IMR-90 (cell line): Measurements from ENCODE around the gene CUX1. TPM values are rescaled to one million over a fixed set of nuclear protein-coding genes. Genes with fewer than 3 reads are reported as not detected.

Source experiments
- ATAC-seq: fragments of 200-7000 bp; cut with Tn5 transposase; 2 replicates; pipeline ENCODE4 v1.9.1; 2020; ENCODE audit warnings: low read depth, mild to moderate bottlenecking, moderate library complexity
- BruUV-seq: library from RNA; stranded (reverse); fragments of 400-500 nt; replicated peaks from 2 replicates; lab custom pipeline; 2021; lab: Mats Ljungman, UMichigan
- CTCF ChIA-PET: fragments of 300-600 bp; formaldehyde crosslinking; extraction: SDS; loops from one replicate; lab custom pipeline; 2021; ENCODE audit warnings: antibody characterized with exemption; lab: Yijun Ruan, JAX
- POLR2A ChIA-PET: fragments of 300-600 bp; sonication (Branson Sonifier 250); formaldehyde crosslinking; loops from one replicate; lab custom pipeline; 2022; ENCODE audit warnings: antibody characterized with exemption; ENCODE audit not compliant: unreplicated experiment; lab: Charles Lee
- DNase-seq: peaks from one replicate; pipeline ENCODE4 v3.0.0; 2013
- H2AFZ ChIP-seq: replicated peaks from 2 replicates; pipeline ENCODE3; 2013; ENCODE audit warnings: low read length, mild to moderate bottlenecking; ENCODE audit not compliant: poor library complexity
- H2AK5ac ChIP-seq: 2 replicates; pipeline ENCODE4 v1.6.1; 2013; ENCODE audit warnings: low read depth, low read length, inconsistent platforms
- H2AK9ac ChIP-seq: replicated peaks from 2 replicates; pipeline ENCODE3; 2013; ENCODE audit warnings: mild to moderate bottlenecking, low read depth, low read length, moderate library complexity; ENCODE audit not compliant: poor library complexity
- H2BK120ac ChIP-seq: 2 replicates; pipeline ENCODE4 v1.6.1; 2013; ENCODE audit warnings: low read depth, low read length, inconsistent platforms
- H2BK15ac ChIP-seq: 3 replicates; pipeline ENCODE4 v1.6.1; 2013; ENCODE audit warnings: low read depth, low read length, inconsistent platforms
- H2BK20ac ChIP-seq: 2 replicates; pipeline ENCODE4 v1.6.1; 2013; ENCODE audit warnings: low read depth, mild to moderate bottlenecking, inconsistent platforms, low read length, moderate library complexity
- H2BK5ac ChIP-seq: 2 replicates; pipeline ENCODE4 v1.6.1; 2013; ENCODE audit warnings: mild to moderate bottlenecking, low read depth, low read length, inconsistent platforms; ENCODE audit not compliant: poor library complexity, severe bottlenecking
- H3K14ac ChIP-seq: replicated peaks from 2 replicates; pipeline ENCODE4 v1.6.1; 2013; ENCODE audit warnings: low read depth, low read length, inconsistent platforms
- H3K18ac ChIP-seq: 2 replicates; pipeline ENCODE4 v1.6.1; 2013; ENCODE audit warnings: low read depth, low read length, control low read depth
- H3K23ac ChIP-seq: 2 replicates; pipeline ENCODE4 v1.6.1; 2013; ENCODE audit warnings: low read depth, low read length, inconsistent platforms
- H3K27ac ChIP-seq: 2 replicates; pipeline ENCODE4 v1.5.1; 2013; ENCODE audit warnings: mild to moderate bottlenecking, control low read depth, low read length; ENCODE audit not compliant: insufficient read depth
- H3K27me3 ChIP-seq: 2 replicates; pipeline ENCODE4 v1.6.1; 2013; ENCODE audit warnings: low read length; ENCODE audit not compliant: control insufficient read depth, insufficient read depth
- H3K36me3 ChIP-seq: 2 replicates; pipeline ENCODE4 v1.6.1; 2013; ENCODE audit warnings: low read length, mixed read lengths; ENCODE audit not compliant: control insufficient read depth, insufficient read depth
- H3K4ac ChIP-seq: 2 replicates; pipeline ENCODE4 v1.6.1; 2013; ENCODE audit warnings: low read depth, low read length, inconsistent platforms
- H3K4me1 ChIP-seq: 2 replicates; pipeline ENCODE4 v1.6.1; 2013; ENCODE audit warnings: low read length, mixed read lengths; ENCODE audit not compliant: control insufficient read depth, insufficient read depth
- H3K4me2 ChIP-seq: 2 replicates; pipeline ENCODE4 v1.6.1; 2013; ENCODE audit warnings: low read depth, mild to moderate bottlenecking, control low read depth, low read length, moderate library complexity
- H3K4me3 ChIP-seq: 2 replicates; pipeline ENCODE4 v1.5.1; 2013; ENCODE audit warnings: low read depth, mild to moderate bottlenecking, control low read depth, low read length, moderate library complexity; ENCODE audit not compliant: insufficient read depth
- H3K56ac ChIP-seq: 2 replicates; pipeline ENCODE4 v1.6.1; 2013; ENCODE audit warnings: low read length, inconsistent platforms; ENCODE audit not compliant: insufficient read depth; ENCODE audit errors: extremely low read depth
- H3K79me1 ChIP-seq, 2 experiments: 2 replicates each; pipeline ENCODE4 v1.6.1; 2013; ENCODE audit warnings: low read length in 2 of 2, inconsistent platforms in 1 of 2, low read depth in 1 of 2
- H3K9ac ChIP-seq: 2 replicates; pipeline ENCODE4 v1.6.1; 2013; ENCODE audit warnings: low read depth, low read length, control low read depth
- H3K9me1 ChIP-seq: 2 replicates; pipeline ENCODE4 v1.6.1; 2013; ENCODE audit warnings: low read length, inconsistent platforms; ENCODE audit not compliant: insufficient read depth
- H3K9me3 ChIP-seq: 2 replicates; pipeline ENCODE4 v1.6.1; 2013; ENCODE audit warnings: low read length; ENCODE audit not compliant: control insufficient read depth, insufficient read depth
- H4K20me1 ChIP-seq: 2 replicates; pipeline ENCODE4 v1.6.1; 2013; ENCODE audit warnings: low read length, inconsistent platforms; ENCODE audit not compliant: insufficient read depth
- H4K5ac ChIP-seq: 2 replicates; pipeline ENCODE4 v1.6.1; 2013; ENCODE audit warnings: mild to moderate bottlenecking, low read depth, low read length, control low read depth
- H4K8ac ChIP-seq, 2 experiments: 2 replicates each; pipeline ENCODE4 v1.6.1; 2013; ENCODE audit warnings: low read depth in 2 of 2, low read length in 2 of 2, control low read depth in 1 of 2, inconsistent platforms in 1 of 2
- H4K91ac ChIP-seq: 2 replicates; pipeline ENCODE4 v1.6.1; 2013; ENCODE audit warnings: low read depth, low read length, inconsistent platforms; ENCODE audit not compliant: insufficient read depth
- BHLHE40 ChIP-seq: fragments of 150-350 bp; IDR thresholded peaks from 2 replicates; pipeline ENCODE4 v1.6.1; 2016; ENCODE audit warnings: mild to moderate bottlenecking, low read depth, low read length
- CEBPB ChIP-seq: IDR thresholded peaks from 2 replicates; pipeline ENCODE4 v1.6.1; 2012; ENCODE audit warnings: low read depth, low read length, improper control_type of control experiment
- CHD1 ChIP-seq: IDR thresholded peaks from 2 replicates; pipeline ENCODE4 v1.6.1; 2012; ENCODE audit warnings: low read depth, low read length, improper control_type of control experiment
- CTCF ChIP-seq: conservative IDR thresholded peaks from 2 replicates; pipeline ENCODE4 v1.5.1; 2012; ENCODE audit warnings: mild to moderate bottlenecking, low read depth, low read length, improper control_type of control experiment
- FOS ChIP-seq: fragments of 150-350 bp; IDR thresholded peaks from 2 replicates; pipeline ENCODE4 v1.6.1; 2016; ENCODE audit warnings: low read depth, low read length
- MAFK ChIP-seq: IDR thresholded peaks from 2 replicates; pipeline ENCODE4 v1.6.1; 2012; ENCODE audit warnings: low read depth, low read length, improper control_type of control experiment
- MAZ ChIP-seq: IDR thresholded peaks from 2 replicates; pipeline ENCODE4 v1.6.1; 2012; ENCODE audit warnings: low read depth, mild to moderate bottlenecking, low read length, improper control_type of control experiment, moderate library complexity, borderline replicate concordance
- NFE2L2 ChIP-seq: fragments of 150-350 bp; IDR thresholded peaks from 2 replicates; pipeline ENCODE4 v1.6.1; 2016; ENCODE audit warnings: low read depth, mild to moderate bottlenecking, low read length
- RAD21 ChIP-seq: IDR thresholded peaks from 2 replicates; pipeline ENCODE4 v1.6.1; 2012; ENCODE audit warnings: low read length, improper control_type of control experiment
- RFX5 ChIP-seq: IDR thresholded peaks from 2 replicates; pipeline ENCODE4 v1.8.0; 2012; ENCODE audit warnings: low read depth, mild to moderate bottlenecking, low read length, moderate library complexity
- USF2 ChIP-seq: fragments of 150-350 bp; IDR thresholded peaks from 2 replicates; pipeline ENCODE4 v1.6.1; 2017; ENCODE audit warnings: mild to moderate bottlenecking, antibody characterized with exemption, low read length, low read depth
- WGBS, 2 experiments: methylation state at CpG; one replicate each; pipeline versions ENCODE4 v1.1.5 to v1.1.7; 2013; ENCODE audit warnings: missing lambda C conversion rate in 2 of 2; ENCODE audit not compliant: insufficient read length in 1 of 2; ENCODE audit errors: extremely low coverage in 2 of 2; 5-methylcytosine and 5-hydroxymethylcytosine counted together
- dilution Hi-C: fragments of 300-500 bp; cut with HindIII; formaldehyde crosslinking; loops from one replicate; pipeline ENCODE4 v1.14.3; 2018; ENCODE audit warnings: low sequenced_read_pairs; ENCODE audit not compliant: unreplicated experiment
- in situ Hi-C: fragments of 300-500 bp; cut with MboI; formaldehyde crosslinking; loops from 3 replicates; pipeline ENCODE4 v1.14.3; 2019; ENCODE audit warnings: low sequenced_read_pairs, inconsistent platforms, mixed read lengths
- intact Hi-C: fragments of 100-400 bp; cut with micrococcal nuclease; formaldehyde crosslinking; loops from 2 replicates; pipeline ENCODE4 v1.10.0; 2022
- polyA plus RNA-seq, 3 experiments: library from polyadenylated mRNA; depleted of rRNA; stranded (reverse); fragments of >200 nt; gene quantifications; 2 replicates each; pipeline ENCODE4 v1.2.3, GENCODE V29; 2012; ENCODE audit warnings: low replicate concordance in 1 of 3
- total RNA-seq: library from RNA; depleted of rRNA; stranded (reverse); fragments of >200 nt; gene quantifications from 2 replicates; pipeline ENCODE4 v1.2.3, GENCODE V29; 2012
- TF ChIP-seq, protein P1 (sequence below): fragments of 150-350 bp; IDR thresholded peaks from 2 replicates; pipeline ENCODE4 v1.6.1; 2016; ENCODE audit warnings: low read depth, mild to moderate bottlenecking, low read length, moderate library complexity, borderline replicate concordance

Gene CUX1
- total and polyA plus RNA-seq, 2 of the 4 experiments (the other 2 are of a cell fraction), result 19.7 to 46.4 TPM

- Histone ChIP-seq H3K27ac (no peak overlapping the region), H3K9me1 (no peaks in the 10 kb centered on the region), H2BK20ac (no peak overlapping the region), H3K4me3 (no peak overlapping the region), H3K23ac (no peak overlapping the region), H3K9ac (no peak overlapping the region), H2BK120ac (no peak overlapping the region), H3K79me1 (peaks cover 4 to 12% of the 10 kb centered on the region in 2 experiments; a peak in 2 of 4 replicates), H3K4me1 (peaks cover 3% of the 10 kb centered on the region; the same call in 1 of the 2 replicates), H2AK9ac (no peak overlapping the region), H3K36me3 (peaks cover 2% of the 10 kb centered on the region; the same call in 1 of the 2 replicates), H3K56ac (no peak overlapping the region), H4K5ac (no peak overlapping the region), H3K14ac (no peak overlapping the region), H2AK5ac (no peak overlapping the region), H2BK15ac (no peak overlapping the region), H4K91ac (no peak overlapping the region), H3K9me3 (no peaks in the 10 kb centered on the region), H2AFZ (no peak overlapping the region), H4K20me1 (no peaks in the 10 kb centered on the region), H4K8ac (no peak overlapping the region), H2BK5ac (no peak overlapping the region), H3K4ac (no peak overlapping the region), H3K18ac (no peak overlapping the region), H3K27me3 (no peaks in the 10 kb centered on the region), H3K4me2 (no peak overlapping the region; the same call in 1 of the 2 replicates)
- POLR2A ChIA-PET, result no interaction called here
- in situ Hi-C loops (no loop called here), intact Hi-C loops (no loop called here), dilution Hi-C loops (no loop called here)
- DNase-seq, result peak; percentile 54
- BruUV-seq, result no TSS peak
- ATAC-seq, result peak; percentile 56
- TF ChIP-seq MAFK, result no peak
- no peak for TF ChIP-seq USF2
- TF ChIP-seq, protein P1, sequence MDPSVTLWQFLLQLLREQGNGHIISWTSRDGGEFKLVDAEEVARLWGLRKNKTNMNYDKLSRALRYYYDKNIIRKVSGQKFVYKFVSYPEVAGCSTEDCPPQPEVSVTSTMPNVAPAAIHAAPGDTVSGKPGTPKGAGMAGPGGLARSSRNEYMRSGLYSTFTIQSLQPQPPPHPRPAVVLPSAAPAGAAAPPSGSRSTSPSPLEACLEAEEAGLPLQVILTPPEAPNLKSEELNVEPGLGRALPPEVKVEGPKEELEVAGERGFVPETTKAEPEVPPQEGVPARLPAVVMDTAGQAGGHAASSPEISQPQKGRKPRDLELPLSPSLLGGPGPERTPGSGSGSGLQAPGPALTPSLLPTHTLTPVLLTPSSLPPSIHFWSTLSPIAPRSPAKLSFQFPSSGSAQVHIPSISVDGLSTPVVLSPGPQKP, result no peak
- TF ChIP-seq RFX5, result no peak
- no peak for TF ChIP-seq CHD1
- TF ChIP-seq CTCF, result no peak
- TF ChIP-seq NFE2L2, result no peak
- TF ChIP-seq CEBPB, result no peak
- TF ChIP-seq BHLHE40, result no peak
- TF ChIP-seq MAZ, result no peak
- no peak for TF ChIP-seq RAD21
- TF ChIP-seq FOS, result no peak
- CTCF ChIA-PET, result no interaction called here
- no CpG with 5 or more reads among the region's 10 CpGs for WGBS, 2 experiments
These were observed 329.6 kb downstream of the CUX1 start for GRCh38 chr7:102147008-102147407.
